C4-2B (cell line): Measurements from ENCODE around the gene PDE4C.
A peak's percentile ranks its signal among the peaks of the same experiment; 100 is the strongest.

Source experiments
- H3K27ac ChIP-seq: fragments of 450-650 bp; 2 replicates; pipeline ENCODE4 v1.5.1; 2017
- CTCF ChIP-seq: fragments of 450-650 bp; conservative IDR thresholded peaks from 2 replicates; pipeline ENCODE4 v1.5.1; 2017; ENCODE audit warnings: mild to moderate bottlenecking
- ZFX ChIP-seq: fragments of 450-650 bp; IDR thresholded peaks from 2 replicates; pipeline ENCODE4 v1.6.1; 2017

PDE4C gene

GRCh38 chr19:18226956-18227780, 930 bp upstream of the PDE4C start:
- TF ChIP-seq ZFX (no peak), CTCF (no peak)
- H3K27ac ChIP-seq = no peak overlapping the region

- no peak overlapping the region for H3K27ac ChIP-seq
- TF ChIP-seq CTCF = no peak
- TF ChIP-seq ZFX = no peak
These were observed 910 bp downstream of the PDE4C start for GRCh38 chr19:18225355-18225701.

GRCh38 chr19:18224525-18225354, 1.5 kb downstream of the PDE4C start:
- peak overlapping the region; percentile 36; the same call in 1 of the 2 replicates for H3K27ac ChIP-seq
- TF ChIP-seq ZFX = no peak
- no peak for TF ChIP-seq CTCF

GRCh38 chr19:18223860-18224524, 2.2 kb downstream of the PDE4C start:
- peak overlapping the region; percentile 36 for H3K27ac ChIP-seq
- TF ChIP-seq ZFX (no peak), CTCF (no peak)

- TF ChIP-seq ZFX (no peak), CTCF (no peak)
- H3K27ac ChIP-seq = no peak overlapping the region
These were observed 4.2 kb downstream of the PDE4C start for GRCh38 chr19:18221815-18222725.

- TF ChIP-seq CTCF (no peak), ZFX (no peak)
- H3K27ac ChIP-seq = no peak overlapping the region
These were observed 5.5 kb downstream of the PDE4C start for GRCh38 chr19:18220632-18221275.
